ENCODE measurements around the gene FARP1.
"Not testable (repeated sequence)": the region's sequence is repeated elsewhere in the genome, so short reads cannot be mapped to it uniquely, and the experiment has no call there.

DNA sequence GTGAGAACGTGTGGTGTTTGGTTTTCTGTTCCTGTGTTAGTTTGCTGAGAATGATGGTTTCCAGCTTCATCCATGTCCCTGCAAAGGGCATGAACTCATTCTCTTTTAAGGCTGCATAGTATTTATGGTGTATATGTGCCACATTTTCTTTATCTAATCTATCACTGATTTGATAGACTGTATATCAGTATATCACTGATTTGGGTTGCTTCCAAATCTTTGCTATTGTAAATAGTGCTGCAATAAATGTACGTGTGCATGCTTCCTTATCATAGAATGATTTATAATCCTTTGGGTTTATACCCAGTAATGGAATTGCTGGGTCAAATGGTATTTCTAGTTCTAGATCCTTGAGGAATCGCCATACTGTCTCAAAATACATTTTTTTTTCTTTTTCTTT, 128.8 kb downstream of the FARP1 start:
- not testable (repeated sequence) for TF ChIP-seq NFIC (IDR thresholded peaks at IDR 0.05; ENCODE audit: borderline replicate concordance); FOXM1 (IDR thresholded peaks at IDR 0.05; ENCODE audit: low read depth); GABPA (IDR thresholded peaks at IDR 0.05; ENCODE audit: low read depth); POLR2AphosphoS5 (IDR thresholded peaks at IDR 0.05; ENCODE audit: low read depth, low read length); CHD2 (IDR thresholded peaks at IDR 0.05; ENCODE audit: low read length, partially characterized antibody); RAD21 (IDR thresholded peaks at IDR 0.05; ENCODE audit: low read length); JUND (IDR thresholded peaks at IDR 0.05); RCOR1 (IDR thresholded peaks at IDR 0.05; ENCODE audit: low read length); TAF1 (IDR thresholded peaks at IDR 0.05; ENCODE audit: borderline replicate concordance, low read depth, low read length)
- TF ChIP-seq, protein P1, sequence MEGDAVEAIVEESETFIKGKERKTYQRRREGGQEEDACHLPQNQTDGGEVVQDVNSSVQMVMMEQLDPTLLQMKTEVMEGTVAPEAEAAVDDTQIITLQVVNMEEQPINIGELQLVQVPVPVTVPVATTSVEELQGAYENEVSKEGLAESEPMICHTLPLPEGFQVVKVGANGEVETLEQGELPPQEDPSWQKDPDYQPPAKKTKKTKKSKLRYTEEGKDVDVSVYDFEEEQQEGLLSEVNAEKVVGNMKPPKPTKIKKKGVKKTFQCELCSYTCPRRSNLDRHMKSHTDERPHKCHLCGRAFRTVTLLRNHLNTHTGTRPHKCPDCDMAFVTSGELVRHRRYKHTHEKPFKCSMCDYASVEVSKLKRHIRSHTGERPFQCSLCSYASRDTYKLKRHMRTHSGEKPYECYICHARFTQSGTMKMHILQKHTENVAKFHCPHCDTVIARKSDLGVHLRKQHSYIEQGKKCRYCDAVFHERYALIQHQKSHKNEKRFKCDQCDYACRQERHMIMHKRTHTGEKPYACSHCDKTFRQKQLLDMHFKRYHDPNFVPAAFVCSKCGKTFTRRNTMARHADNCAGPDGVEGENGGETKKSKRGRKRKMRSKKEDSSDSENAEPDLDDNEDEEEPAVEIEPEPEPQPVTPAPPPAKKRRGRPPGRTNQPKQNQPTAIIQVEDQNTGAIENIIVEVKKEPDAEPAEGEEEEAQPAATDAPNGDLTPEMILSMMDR (IDR thresholded peaks at IDR 0.05) = not testable (repeated sequence)
- TF ChIP-seq, protein P2, sequence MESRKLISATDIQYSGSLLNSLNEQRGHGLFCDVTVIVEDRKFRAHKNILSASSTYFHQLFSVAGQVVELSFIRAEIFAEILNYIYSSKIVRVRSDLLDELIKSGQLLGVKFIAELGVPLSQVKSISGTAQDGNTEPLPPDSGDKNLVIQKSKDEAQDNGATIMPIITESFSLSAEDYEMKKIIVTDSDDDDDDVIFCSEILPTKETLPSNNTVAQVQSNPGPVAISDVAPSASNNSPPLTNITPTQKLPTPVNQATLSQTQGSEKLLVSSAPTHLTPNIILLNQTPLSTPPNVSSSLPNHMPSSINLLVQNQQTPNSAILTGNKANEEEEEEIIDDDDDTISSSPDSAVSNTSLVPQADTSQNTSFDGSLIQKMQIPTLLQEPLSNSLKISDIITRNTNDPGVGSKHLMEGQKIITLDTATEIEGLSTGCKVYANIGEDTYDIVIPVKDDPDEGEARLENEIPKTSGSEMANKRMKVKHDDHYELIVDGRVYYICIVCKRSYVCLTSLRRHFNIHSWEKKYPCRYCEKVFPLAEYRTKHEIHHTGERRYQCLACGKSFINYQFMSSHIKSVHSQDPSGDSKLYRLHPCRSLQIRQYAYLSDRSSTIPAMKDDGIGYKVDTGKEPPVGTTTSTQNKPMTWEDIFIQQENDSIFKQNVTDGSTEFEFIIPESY (IDR thresholded peaks at IDR 0.05; ENCODE audit: borderline replicate concordance, low read depth) = not testable (repeated sequence)
- TF ChIP-seq, protein P3, sequence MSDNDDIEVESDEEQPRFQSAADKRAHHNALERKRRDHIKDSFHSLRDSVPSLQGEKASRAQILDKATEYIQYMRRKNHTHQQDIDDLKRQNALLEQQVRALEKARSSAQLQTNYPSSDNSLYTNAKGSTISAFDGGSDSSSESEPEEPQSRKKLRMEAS (IDR thresholded peaks at IDR 0.05; ENCODE audit: low read depth) = not testable (repeated sequence)
